Kidney (tissue), 14 donors: ENCODE results near the gene MRPL33. TPM values are rescaled to one million over a fixed set of nuclear protein-coding genes. Genes with fewer than 3 reads are reported as not detected.

ENCODE experiments used
- DNase-seq, 5 donors: peaks; one replicate each; pipeline ENCODE4 v3.0.0-alpha.2; 2013 to 2020
- FAIRE-seq: peaks from 2 replicates; lab custom pipeline; 2012; peaks lifted over from hg19 to GRCh38; lab: Jason Lieb, UNC
- H3K27ac ChIP-seq, 2 donors: one replicate each; pipeline ENCODE4 v1.7.0; 2013; ENCODE audit warnings: low read depth in 2 of 2, low read length in 2 of 2, inconsistent platforms in 1 of 2
- H3K27me3 ChIP-seq: one replicate; pipeline ENCODE4 v1.7.1; 2013; ENCODE audit warnings: low read length, inconsistent platforms; ENCODE audit not compliant: control insufficient read depth, insufficient read depth
- H3K36me3 ChIP-seq, 3 donors: one replicate each; pipeline versions ENCODE4 v1.7.0 to v1.7.1; 2013; ENCODE audit warnings: low read length in 3 of 3, control low read depth in 1 of 3, inconsistent platforms in 1 of 3; ENCODE audit not compliant: insufficient read depth in 3 of 3, control insufficient read depth in 2 of 3
- H3K4me1 ChIP-seq, 3 donors: one replicate each; pipeline versions ENCODE4 v1.7.0 to v1.7.1; 2013; ENCODE audit warnings: low read length in 3 of 3, inconsistent platforms in 1 of 3, low read depth in 1 of 3; ENCODE audit not compliant: control insufficient read depth in 2 of 3, insufficient read depth in 2 of 3
- H3K4me3 ChIP-seq, 3 donors: one replicate each; pipeline versions ENCODE4 v1.7.0 to v1.8.1; 2013; ENCODE audit warnings: low read length in 3 of 3, control low read depth in 1 of 3, inconsistent platforms in 1 of 3
- H3K9ac ChIP-seq, 3 donors: one replicate each; pipeline versions ENCODE4 v1.7.0 to v1.7.1; 2013; ENCODE audit warnings: low read length in 3 of 3, control low read depth in 1 of 3, inconsistent platforms in 1 of 3
- H3K9me3 ChIP-seq, 3 donors: one replicate each; pipeline versions ENCODE4 v1.7.0 to v1.7.1; 2013; ENCODE audit warnings: low read length in 3 of 3, control low read depth in 1 of 3, inconsistent platforms in 1 of 3; ENCODE audit not compliant: control insufficient read depth in 2 of 3, insufficient read depth in 1 of 3
- intact Hi-C: fragments of 100-400 bp; cut with DNase I; formaldehyde crosslinking; loops from one replicate; pipeline ENCODE4 v1.11.1; 2022
- polyA plus RNA-seq: library from polyadenylated mRNA; stranded (reverse); fragments of 350-450 nt; fragmentation: Illumina TruSeq; extraction: RNeasy Lipid Tissue Mini Kit (QIAGEN cat#74804); gene quantifications from one replicate; pipeline ENCODE4 v1.2.3, GENCODE V29; 2014; ENCODE audit warnings: low read depth, low replicate concordance; ENCODE audit not compliant: insufficient read depth
- total RNA-seq: library from RNA; stranded (reverse); fragmentation: NEBNext Ultra II Directional; extraction: Animal tissue kit (Norgen Biotek cat#: 25700); gene quantifications from one replicate; pipeline ENCODE4 v1.2.1, GENCODE V29; 2021
- TF ChIP-seq, protein P1 (sequence below): IDR thresholded peaks from 3 replicates; pipeline ENCODE4 v1.5.1; 2012; ENCODE audit warnings: mild to moderate bottlenecking, moderate library complexity, borderline replicate concordance; ENCODE audit not compliant: insufficient read depth; ENCODE audit errors: extremely low read depth
- donor health status: control.
- donor health status: control.
- donor health status: control.
- donor health status: control.
- donor health status: control.
- donor health status: DM: yes; HTN: yes; CAD: no.
- donor health status: Normal renal cell carcinoma (clear cell type).

The MRPL33 gene
- total and polyA plus RNA-seq, 2 donors from 2014 or later: 107 to 312 TPM

DNA sequence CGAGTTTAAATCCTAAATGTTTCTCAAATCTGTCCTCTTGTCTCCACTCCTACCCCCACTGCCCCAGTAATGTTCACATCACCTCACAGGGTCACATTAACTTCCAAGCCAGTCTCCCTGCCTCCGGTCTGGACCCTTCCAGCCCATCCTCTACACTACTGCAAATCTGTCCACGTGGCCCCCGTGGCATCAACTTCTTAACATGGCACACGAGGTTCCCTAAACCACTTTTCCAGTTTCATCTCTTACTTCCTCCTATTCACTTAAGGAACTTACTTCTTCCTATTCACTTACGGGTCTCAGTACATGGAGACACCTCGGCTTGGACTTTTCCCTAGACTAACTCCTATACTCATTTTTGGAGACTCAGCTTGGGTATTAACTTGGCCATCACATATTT lies 27.0 kb downstream of the MRPL33 start:
- intact Hi-C loops: no loop called here

DNA sequence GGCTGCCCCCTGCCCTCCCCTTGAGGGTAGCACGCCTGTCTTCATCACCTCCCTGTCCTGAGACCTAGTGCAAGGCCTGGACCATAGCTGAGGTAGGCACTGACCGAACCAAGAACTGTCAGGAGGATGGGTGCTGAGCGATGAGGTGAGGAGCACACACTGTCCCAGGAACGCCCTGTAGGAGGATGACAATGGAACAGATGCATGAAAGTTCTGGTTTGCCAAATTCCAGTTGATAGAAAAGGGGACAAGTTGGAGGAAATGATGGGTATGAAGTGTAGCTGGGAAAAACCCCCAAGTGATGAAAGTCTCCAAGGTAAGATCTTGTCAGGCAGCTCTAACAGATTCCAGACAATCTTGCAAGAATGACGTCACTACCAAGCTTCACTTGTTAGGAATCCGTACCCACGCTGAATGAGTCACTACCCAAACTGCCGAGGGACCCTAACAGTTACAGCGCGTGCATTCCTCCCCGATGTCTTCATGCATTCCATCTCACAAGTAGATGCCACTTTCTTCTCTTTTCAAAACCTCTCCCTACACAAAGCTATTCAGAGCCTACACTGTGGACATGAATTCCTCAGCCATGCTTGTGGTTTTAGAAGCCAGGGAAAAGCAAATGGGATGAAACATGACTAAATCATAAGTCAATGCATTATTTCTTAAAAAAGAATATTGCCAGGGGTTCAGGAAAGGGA lies 27.6 kb downstream of the MRPL33 start:
- DNase-seq (peak in 3 of 5 donors; percentile 5 to 77 (median 48)), FAIRE-seq (no peak)
- Histone ChIP-seq H3K36me3 (no peaks in the 10 kb centered on the region), H3K4me1 (peaks cover 0 to 10% (median 6%) of the 10 kb centered on the region in 3 donors), H3K27ac (peak overlapping the region; percentile 33 to 67), H3K27me3 (no peaks in the 10 kb centered on the region), H3K9ac (peak overlapping the region in 1 of 3 donors; percentile 5), H3K4me3 (no peak overlapping the region), H3K9me3 (no peaks in the 10 kb centered on the region)
- intact Hi-C loops: no loop called here
- TF ChIP-seq, protein P1, sequence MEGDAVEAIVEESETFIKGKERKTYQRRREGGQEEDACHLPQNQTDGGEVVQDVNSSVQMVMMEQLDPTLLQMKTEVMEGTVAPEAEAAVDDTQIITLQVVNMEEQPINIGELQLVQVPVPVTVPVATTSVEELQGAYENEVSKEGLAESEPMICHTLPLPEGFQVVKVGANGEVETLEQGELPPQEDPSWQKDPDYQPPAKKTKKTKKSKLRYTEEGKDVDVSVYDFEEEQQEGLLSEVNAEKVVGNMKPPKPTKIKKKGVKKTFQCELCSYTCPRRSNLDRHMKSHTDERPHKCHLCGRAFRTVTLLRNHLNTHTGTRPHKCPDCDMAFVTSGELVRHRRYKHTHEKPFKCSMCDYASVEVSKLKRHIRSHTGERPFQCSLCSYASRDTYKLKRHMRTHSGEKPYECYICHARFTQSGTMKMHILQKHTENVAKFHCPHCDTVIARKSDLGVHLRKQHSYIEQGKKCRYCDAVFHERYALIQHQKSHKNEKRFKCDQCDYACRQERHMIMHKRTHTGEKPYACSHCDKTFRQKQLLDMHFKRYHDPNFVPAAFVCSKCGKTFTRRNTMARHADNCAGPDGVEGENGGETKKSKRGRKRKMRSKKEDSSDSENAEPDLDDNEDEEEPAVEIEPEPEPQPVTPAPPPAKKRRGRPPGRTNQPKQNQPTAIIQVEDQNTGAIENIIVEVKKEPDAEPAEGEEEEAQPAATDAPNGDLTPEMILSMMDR: no peak

More for the DNA sequence above, 27.0 kb downstream of the MRPL33 start:
- H3K27ac ChIP-seq: peak overlapping the region; percentile 33 to 67
- no peaks in the 10 kb centered on the region for H3K36me3 ChIP-seq
- no peaks in the 10 kb centered on the region for H3K27me3 ChIP-seq
- DNase-seq (no peak), FAIRE-seq (no peak)
- H3K9ac ChIP-seq: no peak overlapping the region
- no peaks in the 10 kb centered on the region for H3K9me3 ChIP-seq
- no peak overlapping the region for H3K4me3 ChIP-seq
- TF ChIP-seq, protein P1: no peak
- peaks cover 0 to 10% (median 6%) of the 10 kb centered on the region in 3 donors for H3K4me1 ChIP-seq

DNA sequence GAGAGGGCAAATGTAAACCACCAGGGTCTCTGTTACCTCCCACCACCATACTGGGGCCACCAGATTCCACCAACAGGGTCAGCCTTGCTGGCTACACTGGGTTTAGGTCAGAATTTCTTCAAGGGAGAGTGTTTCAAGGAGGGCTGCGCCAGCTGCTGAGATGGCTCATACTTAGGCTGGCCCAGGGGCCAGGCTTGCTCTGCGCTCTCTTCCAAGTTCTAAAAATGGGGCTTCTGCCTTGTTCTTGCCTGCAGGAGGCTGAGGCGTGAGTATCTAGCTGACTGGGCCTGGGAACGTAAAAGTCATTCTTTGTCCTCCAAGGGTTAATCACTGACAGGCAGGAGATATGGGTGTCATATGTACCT lies 28.1 kb downstream of the MRPL33 start:
- H3K9me3 ChIP-seq: no peaks in the 10 kb centered on the region
- FAIRE-seq (no peak), DNase-seq (no peak)
- H3K27ac ChIP-seq: peak overlapping the region; percentile 6 to 51
- no peaks in the 10 kb centered on the region for H3K27me3 ChIP-seq
- H3K4me3 ChIP-seq: no peak overlapping the region
- intact Hi-C loops: no loop called here
- peak overlapping the region in 1 of 3 donors; percentile 5 for H3K9ac ChIP-seq
- no peaks in the 10 kb centered on the region for H3K36me3 ChIP-seq
- H3K4me1 ChIP-seq: peaks cover 0 to 10% (median 6%) of the 10 kb centered on the region in 3 donors
- TF ChIP-seq, protein P1: no peak
